HG02759 (cell line): ENCODE measurements around the gene SLC35F4.
"Not testable (repeated sequence)": the region's sequence is repeated elsewhere in the genome, so short reads cannot be mapped to it uniquely, and the experiment has no call there.

ENCODE experiments used
- ATAC-seq: cut with Tn5 transposase; IDR thresholded peaks from one replicate; pipeline ENCODE4 v1.9.1; 2021; ENCODE audit warnings: mild to moderate bottlenecking, moderate library complexity; ENCODE audit not compliant: unreplicated experiment

Gene SLC35F4

GRCh38 chr14:57865403-57866198 lies at the start of gene SLC35F4:
Gene SLC35F4 (minus strand): TSS chr14:57866092.
- ATAC-seq, result no peak

- no peak for ATAC-seq
Measured at GRCh38 chr14:57909626-57910025, 43.7 kb upstream of the SLC35F4 start.

- no peak for ATAC-seq
Measured at GRCh38 chr14:57903954-57904353, 38.1 kb upstream of the SLC35F4 start.

- no peak for ATAC-seq
Measured at GRCh38 chr14:57898837-57899572, 33.1 kb upstream of the SLC35F4 start.

DNA sequence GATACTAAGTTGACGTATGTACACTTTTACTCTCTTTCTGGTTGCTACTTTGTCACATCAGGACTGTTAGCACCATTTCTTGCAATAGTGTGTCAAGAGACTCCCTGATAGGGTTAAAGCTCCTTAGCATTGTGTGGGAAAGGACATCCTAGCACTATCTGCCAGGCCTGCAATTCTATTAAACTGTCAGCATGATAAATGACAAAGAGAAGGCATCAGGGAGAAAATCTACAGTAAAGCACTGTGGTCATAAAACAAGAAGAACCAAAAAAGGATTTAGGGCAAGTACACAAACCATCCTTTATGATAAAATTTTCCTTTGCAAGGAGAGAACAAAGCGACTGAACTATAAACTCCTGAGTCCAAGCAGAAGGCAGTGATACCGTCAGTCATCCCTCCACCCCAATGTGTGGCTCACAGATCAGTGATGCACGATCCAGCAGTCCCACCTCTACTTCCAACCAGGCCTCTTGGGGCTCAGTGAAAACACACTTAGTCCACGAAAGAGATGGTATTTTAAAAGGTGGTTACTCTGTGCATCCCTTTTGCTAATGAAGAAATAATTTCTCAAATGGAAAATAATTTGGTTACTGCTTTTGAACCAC lies 31.4 kb upstream of the SLC35F4 start:
- ATAC-seq, result no peak

DNA sequence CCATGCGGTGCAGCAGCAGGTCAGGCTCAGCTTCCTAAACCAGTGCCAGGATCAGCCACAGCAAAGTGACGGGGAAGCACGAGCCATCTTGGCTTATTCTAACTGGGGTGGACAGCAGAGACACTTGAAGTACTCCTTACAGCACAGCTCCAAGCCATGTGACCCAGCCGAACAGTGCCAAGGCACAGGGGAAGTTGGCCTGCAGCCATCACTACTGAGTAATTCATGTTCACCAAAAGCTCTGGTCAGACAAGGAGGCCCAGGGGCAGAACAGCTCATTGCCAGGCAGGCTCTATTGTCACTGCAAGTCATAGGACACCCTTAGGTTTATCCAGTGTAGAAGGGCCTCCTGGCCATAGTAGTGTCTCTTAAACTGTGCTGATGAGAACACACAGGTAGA lies 23.4 kb upstream of the SLC35F4 start:
- ATAC-seq, result no peak

DNA sequence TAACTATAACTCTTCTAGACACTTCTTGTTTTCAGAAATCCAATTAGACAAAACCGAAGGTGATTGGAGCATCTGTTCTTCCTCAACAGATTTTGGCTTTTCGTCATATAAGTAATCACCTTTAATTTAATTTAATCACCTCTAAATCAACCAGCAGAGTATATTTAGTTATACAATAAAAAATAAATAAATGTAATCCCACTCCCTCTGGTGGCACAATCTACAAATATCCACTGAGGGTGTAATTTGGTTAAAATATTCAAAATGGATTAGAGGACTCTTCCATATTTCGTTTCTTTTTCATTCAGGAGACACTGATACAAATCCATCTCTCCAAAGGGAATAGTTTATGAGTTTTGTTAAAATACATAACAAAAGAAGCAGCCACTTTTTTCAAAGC lies 18.3 kb upstream of the SLC35F4 start:
- ATAC-seq, result no peak

DNA sequence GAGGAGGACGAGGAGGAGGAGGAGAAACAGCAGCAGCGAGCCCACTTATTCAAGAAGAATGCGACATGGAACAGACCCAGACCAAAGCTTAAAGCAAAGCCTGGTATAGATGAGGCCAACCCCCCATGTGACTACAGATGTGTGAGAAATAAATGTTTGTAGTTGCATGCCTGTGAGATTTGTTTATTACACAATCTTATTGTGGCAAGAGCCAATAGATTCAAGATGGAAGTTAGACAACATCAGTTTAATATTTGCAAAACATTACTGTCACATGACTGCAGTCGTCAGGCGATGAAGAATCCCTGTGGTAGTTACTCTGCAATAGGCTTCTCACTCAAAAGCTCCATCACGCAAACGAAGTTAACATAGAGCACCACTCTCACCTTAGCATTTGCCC lies 17.2 kb upstream of the SLC35F4 start:
- ATAC-seq, result no peak

DNA sequence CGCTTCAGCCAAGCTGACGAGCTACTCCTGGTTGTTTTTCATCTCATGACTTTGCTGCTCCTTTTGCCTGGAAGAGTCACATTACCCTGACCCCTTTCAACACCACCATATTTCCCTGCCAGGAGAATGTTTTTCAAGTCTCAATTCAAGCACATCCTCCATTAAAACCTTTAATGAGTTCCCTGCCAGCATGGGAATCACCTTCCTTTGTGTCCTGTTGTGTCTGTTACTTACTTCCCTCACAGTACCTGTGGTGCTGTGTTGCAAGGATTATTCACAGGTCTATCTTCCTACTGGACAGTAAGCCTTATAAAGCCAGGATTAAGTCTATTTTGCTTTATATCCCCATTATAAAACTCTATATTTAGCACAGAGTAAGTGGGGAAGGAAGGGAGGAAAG lies 13.6 kb upstream of the SLC35F4 start:
- ATAC-seq, result no peak

DNA sequence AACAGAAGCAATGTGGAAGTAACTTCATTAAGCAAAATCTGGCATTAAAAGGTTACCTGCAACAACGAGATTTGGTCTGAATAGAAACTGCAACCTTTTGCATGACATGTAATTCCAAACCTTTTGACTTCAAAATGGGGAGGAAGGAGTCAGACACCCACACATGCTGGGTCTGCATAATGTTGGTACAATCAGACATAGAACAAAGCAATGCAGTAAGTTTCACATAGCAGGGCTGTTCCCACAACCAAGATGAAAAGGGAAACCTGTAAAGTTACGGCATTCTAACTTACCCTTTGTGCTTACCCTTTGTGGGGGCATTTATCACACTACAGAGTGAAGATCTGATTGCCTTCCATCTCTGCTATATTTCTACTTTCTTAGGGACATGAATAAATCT lies 10.1 kb upstream of the SLC35F4 start:
- ATAC-seq, result no peak

GRCh38 chr14:57875296-57875695 lies 9.4 kb upstream of the SLC35F4 start:
- no peak for ATAC-seq

- peak; percentile 86 for ATAC-seq
Measured at GRCh38 chr14:57871459-57872080, 5.7 kb upstream of the SLC35F4 start.

GRCh38 chr14:57870686-57871457 lies 5.0 kb upstream of the SLC35F4 start:
- ATAC-seq, result peak; percentile 25

- no peak for ATAC-seq
Measured at GRCh38 chr14:57869617-57870016, 3.7 kb upstream of the SLC35F4 start.

- no peak for ATAC-seq
Measured at GRCh38 chr14:57866199-57866705, 360 bp upstream of the SLC35F4 start.

- no peak for ATAC-seq
Measured at GRCh38 chr14:57865066-57865402, 858 bp downstream of the SLC35F4 start.

DNA sequence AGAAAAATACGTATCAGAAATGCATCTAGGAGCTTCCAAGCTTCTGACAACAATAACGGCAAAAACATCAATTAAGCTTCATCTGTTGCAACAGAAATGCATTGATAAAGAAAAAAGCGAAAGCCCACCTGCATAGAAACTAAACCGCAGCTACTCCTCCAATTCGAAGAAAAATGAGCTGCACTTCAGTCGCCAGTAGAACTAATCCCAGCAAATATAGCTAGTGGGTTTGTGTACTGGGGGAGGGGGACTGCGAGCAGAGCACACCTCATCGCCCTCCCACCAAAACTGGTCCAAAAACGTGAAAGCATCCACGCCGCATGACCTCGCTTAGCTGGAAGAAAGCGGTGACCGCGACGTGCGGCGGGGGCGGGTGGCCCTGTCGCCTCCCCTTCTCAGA lies 1.2 kb downstream of the SLC35F4 start:
- ATAC-seq, result no peak

DNA sequence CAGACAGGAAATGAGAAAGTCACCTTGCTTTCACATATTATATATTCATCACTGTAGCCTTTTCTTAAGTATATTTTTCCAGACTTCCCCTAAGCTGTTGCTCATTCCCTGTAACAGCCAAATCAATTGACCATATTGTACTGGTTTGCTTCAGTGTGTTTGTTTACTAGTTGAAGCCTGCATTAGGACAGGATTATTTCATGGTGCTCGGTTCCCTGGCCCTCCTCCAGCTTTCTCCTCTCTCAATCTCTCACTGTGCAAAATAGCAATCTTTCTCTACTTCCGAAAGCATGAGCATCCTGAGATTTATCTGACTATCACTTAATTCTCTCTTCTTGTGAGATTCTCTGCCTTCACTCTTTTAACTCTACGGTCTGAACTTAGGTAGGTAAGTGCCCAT lies 2.4 kb downstream of the SLC35F4 start:
- no peak for ATAC-seq

GRCh38 chr14:57855666-57856065 lies 10.2 kb downstream of the SLC35F4 start:
- ATAC-seq, result not testable (repeated sequence)

DNA sequence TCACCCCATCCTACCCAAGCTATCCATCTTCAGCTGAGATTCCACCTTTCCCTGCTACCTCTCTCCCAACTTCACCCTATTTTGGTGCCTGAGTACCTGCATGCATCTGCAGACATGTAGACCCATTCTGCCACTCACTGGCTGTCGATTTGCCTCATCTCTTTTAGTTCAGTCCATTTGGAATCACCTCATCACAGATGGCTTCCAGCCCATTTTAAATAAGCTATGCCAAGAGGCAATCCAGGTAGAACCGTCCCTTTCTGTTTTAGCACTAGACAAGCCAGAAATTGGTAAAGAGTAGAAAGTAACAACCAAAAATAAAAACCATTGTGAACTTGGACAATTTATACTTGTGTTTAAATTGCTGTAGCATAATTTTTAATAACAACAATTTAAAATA lies 11.3 kb downstream of the SLC35F4 start:
- no peak for ATAC-seq

- no peak for ATAC-seq
Measured at GRCh38 chr14:57851354-57851753, 14.5 kb downstream of the SLC35F4 start.
